ENCODE measurements around the gene PIK3C2A.

Gene PIK3C2A

GRCh38 chr11:17197431-17197898 is 10.3 kb downstream of the PIK3C2A start:
- peaks cover 7% of the 10 kb centered on the region for H3K4me1 Mint-ChIP-seq

GRCh38 chr11:17188675-17189074 is 19.1 kb downstream of the PIK3C2A start:
- Mint-ChIP-seq H3K9me3 (no peaks in the 10 kb centered on the region), H3K4me3 (no peak overlapping the region), H3K36me3 (peaks cover 23% of the 10 kb centered on the region), H3K27ac (no peak overlapping the region), H3K27me3 (no peaks in the 10 kb centered on the region), H3K4me1 (peaks cover 11% of the 10 kb centered on the region)
- no peak for ATAC-seq (ENCODE audit: low read depth)
- no peak for DNase-seq (ENCODE audit: low spot score in 2 of 2)

More at GRCh38 chr11:17197431-17197898, 10.3 kb downstream of the PIK3C2A start:
- ATAC-seq (ENCODE audit: low read depth) (no peak), DNase-seq (ENCODE audit: low spot score in 2 of 2) (no peak)
- no peaks in the 10 kb centered on the region for H3K9me3 Mint-ChIP-seq
- H3K36me3 Mint-ChIP-seq, result peaks cover 17% of the 10 kb centered on the region
- H3K27ac Mint-ChIP-seq, result no peak overlapping the region
- no peak overlapping the region for H3K4me3 Mint-ChIP-seq
- no peaks in the 10 kb centered on the region for H3K27me3 Mint-ChIP-seq

- no peak overlapping the region for H3K4me3 Mint-ChIP-seq
- no peak for ATAC-seq (ENCODE audit: low read depth)
- peaks cover 17% of the 10 kb centered on the region for H3K36me3 Mint-ChIP-seq
- no peaks in the 10 kb centered on the region for H3K27me3 Mint-ChIP-seq
- peaks cover 11% of the 10 kb centered on the region for H3K4me1 Mint-ChIP-seq
- H3K9me3 Mint-ChIP-seq, result no peaks in the 10 kb centered on the region
- peak overlapping the region; percentile 6 for H3K27ac Mint-ChIP-seq
- no peak for DNase-seq (ENCODE audit: low spot score in 2 of 2)
Observed at GRCh38 chr11:17186932-17187692, 20.7 kb downstream of the PIK3C2A start.

GRCh38 chr11:17185938-17186337 is 21.8 kb downstream of the PIK3C2A start:
- Mint-ChIP-seq H3K36me3 (peaks cover 15% of the 10 kb centered on the region), H3K27me3 (no peaks in the 10 kb centered on the region), H3K9me3 (no peaks in the 10 kb centered on the region), H3K4me3 (no peak overlapping the region), H3K4me1 (peaks cover 11% of the 10 kb centered on the region), H3K27ac (no peak overlapping the region)
- ATAC-seq (ENCODE audit: low read depth), result no peak
- no peak for DNase-seq (ENCODE audit: low spot score in 2 of 2)

- H3K9me3 Mint-ChIP-seq, result no peaks in the 10 kb centered on the region
Observed at GRCh38 chr11:17184882-17185587, 22.8 kb downstream of the PIK3C2A start.

GRCh38 chr11:17183836-17184235 is 23.9 kb downstream of the PIK3C2A start:
- Mint-ChIP-seq H3K9me3 (no peaks in the 10 kb centered on the region), H3K27ac (no peak overlapping the region), H3K4me3 (no peak overlapping the region), H3K4me1 (peaks cover 9% of the 10 kb centered on the region), H3K27me3 (no peaks in the 10 kb centered on the region), H3K36me3 (peaks cover 17% of the 10 kb centered on the region)
- DNase-seq (ENCODE audit: low spot score in 2 of 2), result no peak
- ATAC-seq (ENCODE audit: low read depth), result no peak

More at GRCh38 chr11:17184882-17185587, 22.8 kb downstream of the PIK3C2A start:
- no peak for DNase-seq (ENCODE audit: low spot score in 2 of 2)
- peaks cover 15% of the 10 kb centered on the region for H3K36me3 Mint-ChIP-seq
- no peak for ATAC-seq (ENCODE audit: low read depth)
- H3K27me3 Mint-ChIP-seq, result no peaks in the 10 kb centered on the region
- no peak overlapping the region for H3K4me3 Mint-ChIP-seq
- H3K27ac Mint-ChIP-seq, result no peak overlapping the region
- peaks cover 9% of the 10 kb centered on the region for H3K4me1 Mint-ChIP-seq

- no peak overlapping the region for H3K4me3 Mint-ChIP-seq
- H3K27ac Mint-ChIP-seq, result no peak overlapping the region
- ATAC-seq (ENCODE audit: low read depth), result no peak
- H3K27me3 Mint-ChIP-seq, result no peaks in the 10 kb centered on the region
- H3K9me3 Mint-ChIP-seq, result no peaks in the 10 kb centered on the region
- peaks cover 4% of the 10 kb centered on the region for H3K36me3 Mint-ChIP-seq
- no peak for DNase-seq (ENCODE audit: low spot score in 2 of 2)
- no peaks in the 10 kb centered on the region for H3K4me1 Mint-ChIP-seq
Observed at GRCh38 chr11:17179970-17180369, 27.8 kb downstream of the PIK3C2A start.

- no peak for ATAC-seq (ENCODE audit: low read depth)
- no peaks in the 10 kb centered on the region for H3K9me3 Mint-ChIP-seq
- no peaks in the 10 kb centered on the region for H3K27me3 Mint-ChIP-seq
- peaks cover 15% of the 10 kb centered on the region for H3K36me3 Mint-ChIP-seq
- H3K4me1 Mint-ChIP-seq, result peaks cover 12% of the 10 kb centered on the region
- H3K27ac Mint-ChIP-seq, result no peak overlapping the region
- H3K4me3 Mint-ChIP-seq, result no peak overlapping the region
- DNase-seq (ENCODE audit: low spot score in 2 of 2), result no peak
Observed at GRCh38 chr11:17173332-17173731, 34.5 kb downstream of the PIK3C2A start.

GRCh38 chr11:17171916-17172315 is 35.9 kb downstream of the PIK3C2A start:
- Mint-ChIP-seq H3K9me3 (no peaks in the 10 kb centered on the region), H3K4me1 (peaks cover 12% of the 10 kb centered on the region), H3K27ac (peak overlapping the region; percentile 7), H3K27me3 (no peaks in the 10 kb centered on the region), H3K36me3 (peaks cover 17% of the 10 kb centered on the region), H3K4me3 (no peak overlapping the region)
- DNase-seq (ENCODE audit: low spot score in 2 of 2), result no peak
- ATAC-seq (ENCODE audit: low read depth), result no peak

- Mint-ChIP-seq H3K36me3 (peaks cover 17% of the 10 kb centered on the region), H3K27ac (no peak overlapping the region), H3K4me1 (peaks cover 12% of the 10 kb centered on the region), H3K27me3 (no peaks in the 10 kb centered on the region), H3K9me3 (no peaks in the 10 kb centered on the region), H3K4me3 (no peak overlapping the region)
- no peak for DNase-seq (ENCODE audit: low spot score in 2 of 2)
- ATAC-seq (ENCODE audit: low read depth), result no peak
Observed at GRCh38 chr11:17171343-17171742, 36.4 kb downstream of the PIK3C2A start.

GRCh38 chr11:17169876-17170275 is 37.9 kb downstream of the PIK3C2A start:
- Mint-ChIP-seq H3K4me3 (no peak overlapping the region), H3K27ac (no peak overlapping the region)

GRCh38 chr11:17165247-17165890 is 42.4 kb downstream of the PIK3C2A start:
- Mint-ChIP-seq H3K27ac (peak overlapping the region; percentile 48), H3K36me3 (peaks cover 10% of the 10 kb centered on the region), H3K27me3 (no peaks in the 10 kb centered on the region), H3K4me3 (no peak overlapping the region), H3K9me3 (no peaks in the 10 kb centered on the region), H3K4me1 (peaks cover 31% of the 10 kb centered on the region)
- ATAC-seq (ENCODE audit: low read depth) (no peak), DNase-seq (ENCODE audit: low spot score in 2 of 2) (no peak)

More at GRCh38 chr11:17169876-17170275, 37.9 kb downstream of the PIK3C2A start:
- H3K4me1 Mint-ChIP-seq, result peaks cover 14% of the 10 kb centered on the region
- H3K9me3 Mint-ChIP-seq, result no peaks in the 10 kb centered on the region
- ATAC-seq (ENCODE audit: low read depth) (no peak), DNase-seq (ENCODE audit: low spot score in 2 of 2) (no peak)
- H3K27me3 Mint-ChIP-seq, result no peaks in the 10 kb centered on the region
- peaks cover 17% of the 10 kb centered on the region for H3K36me3 Mint-ChIP-seq

- H3K9me3 Mint-ChIP-seq, result no peaks in the 10 kb centered on the region
- no peak overlapping the region for H3K4me3 Mint-ChIP-seq
- no peaks in the 10 kb centered on the region for H3K27me3 Mint-ChIP-seq
- ATAC-seq (ENCODE audit: low read depth) (no peak), DNase-seq (ENCODE audit: low spot score in 2 of 2) (no peak)
- peaks cover 10% of the 10 kb centered on the region for H3K36me3 Mint-ChIP-seq
- peaks cover 37% of the 10 kb centered on the region for H3K4me1 Mint-ChIP-seq
- H3K27ac Mint-ChIP-seq, result peak overlapping the region; percentile 48
Observed at GRCh38 chr11:17164361-17165246, 43.2 kb downstream of the PIK3C2A start.

Measured in memory B cell (primary cell).